Esophagus muscularis mucosa (tissue), 4 donors: ENCODE data around the gene GBP4. TPM values are rescaled to one million over a fixed set of nuclear protein-coding genes. Genes with fewer than 3 reads are reported as not detected.

Experiments
- DNase-seq: peaks from one replicate; pipeline ENCODE4 v3.0.0-alpha.2; 2017; ENCODE audit errors: extremely low spot score
- H3K27ac ChIP-seq, 4 donors: fragments of 200-600 bp; sonication (generic); replicated peaks in 1 of 4; 1 replicate in 3 of 4; 2 replicates in 1 of 4; pipeline ENCODE4 v1.5.1; 2016 to 2019; ENCODE audit warnings: mild to moderate bottlenecking in 1 of 4
- H3K27me3 ChIP-seq, 4 donors: fragments of 200-600 bp; sonication (generic); one replicate each; pipeline versions ENCODE4 v1.5.1 to v1.6.0; 2016 to 2019
- H3K36me3 ChIP-seq, 4 donors: fragments of 200-600 bp; sonication (generic); one replicate each; pipeline ENCODE4 v1.5.1; 2016 to 2019
- H3K4me1 ChIP-seq, 4 donors: fragments of 200-600 bp; sonication (generic); one replicate each; pipeline ENCODE4 v1.5.1; 2016 to 2019
- H3K4me3 ChIP-seq, 4 donors: fragments of 200-600 bp; sonication (generic); 1 replicate in 2 of 4; 2 replicates in 2 of 4; pipeline ENCODE4 v1.5.1; 2016 to 2019; ENCODE audit warnings: mild to moderate bottlenecking in 4 of 4, moderate library complexity in 1 of 4
- H3K9me3 ChIP-seq, 4 donors: fragments of 200-600 bp; sonication (generic); 1 replicate in 3 of 4; 2 replicates in 1 of 4; pipeline ENCODE4 v1.5.1; 2016 to 2019
- CTCF ChIP-seq, 3 experiments: fragments of 200-600 bp in 2 of 3; fragments of 450-650 bp in 1 of 3; sonication (generic) in 2 of 3; IDR thresholded peaks; one replicate each; pipeline ENCODE4 v1.5.1; 2017 to 2019; ENCODE audit warnings: antibody characterized with exemption in 3 of 3, mild to moderate bottlenecking in 2 of 3, moderate library complexity in 1 of 3
- EP300 ChIP-seq: sonication (generic); formaldehyde crosslinking; IDR thresholded peaks from one replicate; pipeline ENCODE4 v1.6.1; 2017; ENCODE audit warnings: antibody characterized with exemption
- POLR2A ChIP-seq: fragments of 450-650 bp; IDR thresholded peaks from one replicate; pipeline ENCODE4 v1.6.1; 2017; ENCODE audit warnings: antibody characterized with exemption, moderate library complexity, mild to moderate bottlenecking, low read depth
- POLR2AphosphoS5 ChIP-seq, 2 donors: sonication (generic); formaldehyde crosslinking; IDR thresholded peaks; one replicate each; pipeline ENCODE4 v1.6.1; 2017; ENCODE audit warnings: antibody characterized with exemption in 2 of 2
- WGBS: methylation state at CpG from one replicate; pipeline ENCODE4 v1.1.5; 2018; 5-methylcytosine and 5-hydroxymethylcytosine counted together
- intact Hi-C: fragments of 100-400 bp; cut with DNase I; formaldehyde crosslinking; loops from one replicate; pipeline ENCODE4 v1.15.1; 2023
- total RNA-seq, 4 donors: library from RNA; depleted of rRNA; stranded (reverse); fragments of >200 nt; gene quantifications; one replicate each; pipeline versions ENCODE4 v1.1.0 to v1.2.1, GENCODE V29; 2016

The GBP4 gene
- total RNA-seq, 4 donors from 2014 or later: 4.1 to 9.6 (median 5.0) TPM

GRCh38 chr1:89211035-89211634 lies 12.4 kb upstream of the GBP4 start:
- Histone ChIP-seq H3K27me3 (no peaks in the 10 kb centered on the region), H3K4me1 (no peaks in the 10 kb centered on the region), H3K36me3 (no peaks in the 10 kb centered on the region), H3K4me3 (no peak overlapping the region), H3K9me3 (no peaks in the 10 kb centered on the region), H3K27ac (no peak overlapping the region)
- TF ChIP-seq POLR2A: no peak
- TF ChIP-seq POLR2AphosphoS5 (IDR thresholded peaks at IDR 0.05): no peak
- no peak for TF ChIP-seq EP300
- no peak for TF ChIP-seq CTCF (IDR thresholded peaks at IDR 0.05)
- no peak for DNase-seq
- WGBS: 77% methylated on average over 1 of the region's 1 CpG
- intact Hi-C loops: no loop called here

GRCh38 chr1:89206373-89206772 lies 7.6 kb upstream of the GBP4 start:
- Histone ChIP-seq H3K27ac (no peak overlapping the region), H3K36me3 (no peaks in the 10 kb centered on the region), H3K4me3 (no peak overlapping the region), H3K9me3 (peaks cover 0 to 9% (median 3%) of the 10 kb centered on the region in 4 donors), H3K4me1 (no peaks in the 10 kb centered on the region), H3K27me3 (no peaks in the 10 kb centered on the region)
- no peak for TF ChIP-seq POLR2AphosphoS5 (IDR thresholded peaks at IDR 0.05)
- TF ChIP-seq CTCF (IDR thresholded peaks at IDR 0.05): no peak
- no peak for TF ChIP-seq EP300
- TF ChIP-seq POLR2A: no peak
- WGBS: 88% methylated on average over 3 of the region's 3 CpGs
- intact Hi-C loops: no loop called here
- no peak for DNase-seq

GRCh38 chr1:89203166-89203565 lies 4.4 kb upstream of the GBP4 start:
- 100% methylated on average over 1 of the region's 1 CpG for WGBS

GRCh38 chr1:89201106-89201794 lies 2.5 kb upstream of the GBP4 start:
- intact Hi-C loops: no loop called here
- 75% methylated on average over 4 of the region's 4 CpGs for WGBS
- H3K4me3 ChIP-seq: no peak overlapping the region
- no peak overlapping the region for H3K27ac ChIP-seq
- no peaks in the 10 kb centered on the region for H3K36me3 ChIP-seq
- no peak for DNase-seq
- H3K27me3 ChIP-seq: no peaks in the 10 kb centered on the region
- peaks cover 0 to 9% (median 3%) of the 10 kb centered on the region in 4 donors for H3K9me3 ChIP-seq
- peaks cover 0 to 21% (median 9%) of the 10 kb centered on the region in 4 donors for H3K4me1 ChIP-seq
- TF ChIP-seq EP300: no peak
- no peak for TF ChIP-seq POLR2AphosphoS5 (IDR thresholded peaks at IDR 0.05)
- TF ChIP-seq CTCF (IDR thresholded peaks at IDR 0.05): no peak
- no peak for TF ChIP-seq POLR2A

More at GRCh38 chr1:89203166-89203565, 4.4 kb upstream of the GBP4 start:
- H3K27ac ChIP-seq: no peak overlapping the region
- H3K9me3 ChIP-seq: peaks cover 0 to 9% (median 3%) of the 10 kb centered on the region in 4 donors
- intact Hi-C loops: no loop called here
- no peak overlapping the region for H3K4me3 ChIP-seq
- H3K27me3 ChIP-seq: no peaks in the 10 kb centered on the region
- peaks cover 0 to 13% (median 6%) of the 10 kb centered on the region in 4 donors for H3K4me1 ChIP-seq
- no peaks in the 10 kb centered on the region for H3K36me3 ChIP-seq
- no peak for DNase-seq
- no peak for TF ChIP-seq POLR2AphosphoS5 (IDR thresholded peaks at IDR 0.05)
- TF ChIP-seq CTCF (IDR thresholded peaks at IDR 0.05): no peak
- no peak for TF ChIP-seq POLR2A
- no peak for TF ChIP-seq EP300
